Frontal cortex (tissue), 4 donors: Measurements from ENCODE around the gene SLCO3A1. TPM values are rescaled to one million over a fixed set of nuclear protein-coding genes. Genes with fewer than 3 reads are reported as not detected.
A peak's percentile ranks its signal among the peaks of the same experiment; 100 is the strongest.

Experiments
- DNase-seq, 2 donors: peaks; one replicate each; pipeline ENCODE4 v3.0.0; 2012; ENCODE audit warnings: low spot score in 2 of 2
- FAIRE-seq: peaks from 2 replicates; lab custom pipeline; 2012; peaks lifted over from hg19 to GRCh38; lab: Jason Lieb, UNC
- total RNA-seq: library from RNA; depleted of rRNA; stranded (reverse); fragments of >200 nt; gene quantifications from one replicate; pipeline ENCODE4 v1.2.3, GENCODE V29; 2014
- donor health status: control.
- donor health status: control.
- donor health status: control.

SLCO3A1 gene
- total RNA-seq, 1 donor from 2014 or later, result 9.8 TPM

DNA sequence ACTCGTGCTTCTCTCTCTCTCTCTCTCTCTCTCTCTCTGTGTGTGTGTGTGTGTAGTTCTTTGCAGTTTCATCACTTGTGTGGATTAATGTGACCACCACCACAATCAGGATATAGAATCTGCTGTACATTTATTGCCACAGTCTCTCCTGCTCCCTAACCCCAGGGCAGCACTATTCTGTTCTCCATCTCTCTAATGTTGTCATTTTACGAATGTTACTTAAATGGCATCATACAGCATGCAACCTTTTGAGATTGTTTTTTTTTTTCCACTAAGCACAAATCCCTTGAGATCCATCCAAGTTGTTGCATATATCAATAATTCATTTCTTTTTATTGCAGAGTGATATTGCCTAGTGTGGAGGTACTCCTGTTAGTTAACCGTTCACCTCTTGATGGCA lies 26.9 kb downstream of the SLCO3A1 start:
- no peak for FAIRE-seq
- DNase-seq, result no peak

DNA sequence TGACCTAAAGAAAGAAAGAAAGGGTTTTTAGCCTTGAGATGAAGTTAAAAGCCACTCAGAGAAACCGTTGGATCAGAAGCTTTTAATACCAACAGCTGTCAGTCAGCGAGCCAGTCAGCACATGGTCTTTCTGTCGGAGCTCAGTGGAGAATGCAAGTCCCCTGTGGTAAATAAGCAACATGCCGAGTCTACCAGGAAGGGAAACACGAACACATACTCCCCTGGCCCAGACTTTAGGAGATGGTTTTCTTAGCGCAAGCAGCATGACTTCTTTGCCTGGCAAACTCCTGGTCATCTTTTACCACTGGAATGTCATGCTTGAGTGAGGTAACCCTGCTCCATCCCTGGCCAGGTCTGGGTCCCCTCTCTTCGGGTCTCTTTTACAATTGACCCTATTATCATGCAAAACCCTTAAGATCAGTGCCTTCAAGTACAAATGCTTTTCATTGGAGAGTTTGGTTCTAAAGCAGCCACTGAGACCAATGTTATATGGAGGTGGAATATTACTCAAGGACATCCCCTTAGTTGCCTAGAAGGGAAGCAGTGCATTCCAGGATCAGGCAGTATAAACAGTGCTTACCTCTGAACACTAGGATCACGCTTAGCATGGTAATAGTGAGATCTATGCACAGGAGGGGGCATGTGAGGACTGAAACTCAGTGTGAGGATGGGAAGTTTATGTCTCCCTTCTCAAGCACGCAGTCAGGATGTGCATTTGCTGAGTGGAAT lies 28.2 kb downstream of the SLCO3A1 start:
- FAIRE-seq (no peak), DNase-seq (no peak)

DNA sequence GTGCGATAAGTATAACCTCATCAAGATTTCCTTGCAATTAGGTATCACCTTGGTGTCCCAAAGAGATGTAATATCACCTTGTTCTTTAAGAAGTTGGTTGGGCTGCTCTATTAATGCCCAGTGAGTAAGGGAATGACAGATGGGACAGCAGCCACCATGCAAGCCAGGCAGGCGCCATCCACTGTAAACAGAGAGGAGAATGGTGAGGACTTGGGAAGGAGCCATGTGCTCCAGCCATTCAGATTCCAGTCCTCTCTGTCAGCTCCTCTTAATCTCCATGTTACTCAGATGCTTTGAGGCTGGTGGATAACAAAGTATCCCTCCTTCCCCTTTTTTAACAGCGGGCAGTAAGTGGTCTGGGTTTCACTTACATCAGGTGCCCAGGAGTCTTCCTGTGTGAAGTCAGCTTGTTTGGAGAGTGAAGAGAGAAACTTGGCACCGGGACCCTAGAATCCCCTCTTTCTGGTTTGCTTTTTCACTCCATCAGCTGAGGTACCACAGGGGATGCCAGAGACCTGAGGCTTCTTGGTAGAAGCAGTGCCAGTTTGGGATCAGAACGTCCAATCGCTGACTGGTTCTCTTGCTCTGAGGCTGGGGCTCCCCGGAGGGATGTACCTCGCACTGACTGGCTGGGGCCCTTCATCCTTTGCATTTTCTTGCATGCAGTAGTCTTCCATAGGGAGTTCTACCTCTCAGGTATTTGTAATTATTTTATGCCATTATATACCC lies 29.5 kb downstream of the SLCO3A1 start:
- DNase-seq (no peak), FAIRE-seq (no peak)

DNA sequence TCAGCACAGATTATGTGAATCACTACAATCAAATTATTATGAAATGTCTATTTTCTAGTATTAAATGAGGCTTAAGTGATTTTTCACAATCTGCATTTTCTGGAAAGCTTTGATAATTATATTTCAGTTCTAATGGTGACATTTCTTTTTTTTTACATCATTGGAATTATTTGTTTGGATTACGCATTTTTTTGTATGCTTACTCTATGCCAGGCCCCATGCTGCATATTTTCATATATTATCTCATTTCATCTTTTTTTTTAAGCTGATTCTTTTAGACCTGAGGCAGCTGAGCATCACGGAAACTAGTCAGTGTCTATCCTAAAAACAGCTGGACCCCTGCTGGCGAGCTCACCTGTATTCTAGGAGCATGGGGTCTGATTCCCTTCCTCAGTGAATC lies 31.1 kb downstream of the SLCO3A1 start:
- no peak for FAIRE-seq
- no peak for DNase-seq

DNA sequence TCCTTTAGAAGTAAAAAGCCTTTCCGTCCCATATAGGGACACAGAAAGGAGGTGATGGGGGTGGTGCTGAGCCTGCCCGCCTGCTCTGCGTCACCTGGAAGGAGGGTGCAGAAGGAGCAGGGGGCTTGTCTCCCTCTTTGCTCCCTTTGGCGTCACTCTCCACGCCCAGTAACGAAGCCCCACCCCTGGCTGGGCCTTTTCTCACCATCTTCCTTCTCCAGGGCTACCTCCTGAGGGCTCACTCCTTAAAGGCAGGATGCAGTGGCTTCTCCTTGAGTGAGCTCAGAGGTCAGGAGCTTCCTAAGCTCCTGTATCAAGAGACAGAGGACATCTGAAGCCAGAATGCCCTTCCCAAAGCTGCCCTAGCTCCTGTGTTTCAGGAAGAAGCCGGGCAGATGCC lies 31.5 kb downstream of the SLCO3A1 start:
- DNase-seq (no peak), FAIRE-seq (no peak)

DNA sequence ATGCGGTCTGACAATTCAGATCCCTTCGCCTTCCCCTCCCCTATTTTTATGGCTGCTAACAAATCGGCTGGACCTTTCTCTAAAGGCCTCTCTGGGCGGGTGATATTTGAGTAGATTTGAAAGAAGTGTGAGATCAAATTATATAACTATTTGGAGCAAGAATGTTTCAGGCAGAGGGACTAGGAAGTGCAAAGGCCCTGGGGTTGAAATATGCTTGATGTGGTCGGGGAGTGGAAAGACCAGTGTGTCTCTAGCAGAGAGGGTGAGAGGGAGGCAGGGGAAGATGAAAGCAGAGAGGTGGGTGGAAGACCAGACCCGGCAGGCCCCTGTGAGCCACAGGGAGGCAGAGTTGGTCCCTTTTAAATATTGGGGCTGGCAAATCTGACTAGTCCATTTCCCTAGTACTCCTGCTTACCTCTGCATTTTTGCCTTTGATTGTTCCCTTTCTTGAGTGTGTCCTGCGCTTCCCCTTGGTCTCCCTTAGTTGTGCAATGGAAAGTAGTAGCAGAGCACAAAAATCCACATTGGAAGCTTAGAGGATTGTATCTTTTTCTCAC lies 32.3 kb downstream of the SLCO3A1 start:
- DNase-seq, result no peak
- FAIRE-seq, result no peak

DNA sequence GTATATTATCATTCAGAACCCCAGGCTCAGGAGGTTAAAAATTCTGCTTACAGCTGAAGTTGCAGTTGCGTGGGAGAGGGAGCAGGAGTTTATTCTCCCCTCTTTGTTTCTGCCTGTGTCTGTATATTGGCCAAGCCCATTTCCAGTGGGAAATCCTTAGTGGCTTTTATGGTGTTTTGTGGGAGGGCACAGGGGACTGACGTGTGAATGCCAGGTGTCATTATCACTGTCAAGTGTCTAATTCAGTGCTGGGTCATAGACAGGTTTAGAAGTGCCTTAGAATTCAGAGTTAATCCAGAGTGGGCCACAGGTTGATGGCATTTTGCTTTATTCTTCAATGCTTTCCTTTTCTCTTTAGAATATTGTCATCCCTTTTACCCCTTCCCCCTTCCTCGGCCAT lies 33.4 kb downstream of the SLCO3A1 start:
- DNase-seq (no peak), FAIRE-seq (no peak)

DNA sequence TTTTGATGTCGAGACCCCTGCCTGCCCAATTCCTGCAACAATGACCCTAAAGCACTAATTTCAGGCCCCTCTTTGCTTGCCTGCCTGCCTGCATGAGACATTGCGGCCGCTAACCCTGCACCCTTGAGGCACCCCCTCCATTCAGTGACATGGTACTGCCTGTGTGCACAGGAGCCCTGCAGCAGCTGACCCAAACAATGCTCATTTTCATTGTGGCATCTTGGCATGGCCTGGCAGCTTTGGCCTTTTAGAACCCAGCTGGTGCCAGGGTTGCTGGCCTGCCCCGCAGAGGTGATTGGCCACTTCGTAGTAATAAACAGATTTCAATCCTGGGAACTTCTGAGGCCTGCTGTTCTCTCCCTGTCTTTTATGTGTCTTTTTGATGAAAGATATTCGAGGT lies 33.8 kb downstream of the SLCO3A1 start:
- no peak for FAIRE-seq
- DNase-seq, result peak in 1 of 2 donors; percentile 35

DNA sequence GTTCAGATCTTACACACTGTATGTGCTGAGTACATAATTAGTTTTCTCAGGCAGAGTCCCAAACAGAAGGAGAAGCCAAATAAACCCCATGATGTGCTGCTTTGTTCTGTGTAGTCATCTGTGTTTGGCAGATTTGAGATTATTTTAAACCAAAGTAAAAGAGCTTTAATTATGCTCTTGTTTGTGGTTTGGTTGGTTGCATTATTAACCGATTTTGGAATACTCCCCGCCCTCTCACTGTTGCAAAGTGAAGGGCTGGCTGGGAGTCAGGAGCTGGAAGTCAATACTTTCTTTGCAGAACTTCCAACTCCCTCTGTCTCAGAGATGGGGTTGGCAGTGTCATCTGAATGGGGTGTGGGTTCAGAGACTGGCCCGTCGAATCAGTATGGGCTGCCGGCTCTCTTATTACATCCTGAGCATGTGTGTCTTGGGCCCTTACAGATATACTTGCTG lies 34.4 kb downstream of the SLCO3A1 start:
- DNase-seq, result no peak
- FAIRE-seq, result no peak

DNA sequence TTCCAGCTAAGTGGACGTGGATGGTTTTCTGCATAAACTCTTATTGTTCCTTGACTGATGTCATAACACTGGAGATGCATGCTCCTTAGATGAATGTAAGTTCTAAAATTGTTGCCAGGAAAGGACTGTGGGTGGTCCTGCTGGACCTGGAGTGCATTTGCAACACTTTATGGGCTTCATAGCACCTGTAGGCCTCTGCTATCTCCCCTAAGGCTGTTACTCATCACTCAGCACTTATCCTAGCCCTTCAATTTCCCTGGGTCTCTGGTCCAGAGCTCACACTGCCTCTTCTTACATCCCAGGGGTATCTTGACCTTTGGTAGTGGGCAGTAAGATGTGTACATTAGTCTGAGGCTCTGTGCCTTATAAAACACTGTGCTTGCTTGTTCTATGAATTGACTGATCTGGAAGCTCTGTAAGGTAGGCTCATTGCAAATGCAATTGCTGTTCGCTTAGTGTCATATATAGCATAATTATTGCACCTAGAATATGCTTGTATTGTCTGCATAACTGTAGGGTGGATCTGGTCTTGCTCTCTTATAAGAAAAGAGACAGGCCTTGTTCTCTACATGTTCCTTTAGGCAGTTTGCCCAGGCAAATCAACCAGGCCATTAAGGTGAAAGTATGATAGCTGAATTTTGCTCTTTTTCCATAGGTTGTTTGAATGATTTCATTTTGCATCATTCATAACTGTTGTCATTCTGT lies 35.8 kb downstream of the SLCO3A1 start:
- no peak for DNase-seq
- FAIRE-seq, result no peak

DNA sequence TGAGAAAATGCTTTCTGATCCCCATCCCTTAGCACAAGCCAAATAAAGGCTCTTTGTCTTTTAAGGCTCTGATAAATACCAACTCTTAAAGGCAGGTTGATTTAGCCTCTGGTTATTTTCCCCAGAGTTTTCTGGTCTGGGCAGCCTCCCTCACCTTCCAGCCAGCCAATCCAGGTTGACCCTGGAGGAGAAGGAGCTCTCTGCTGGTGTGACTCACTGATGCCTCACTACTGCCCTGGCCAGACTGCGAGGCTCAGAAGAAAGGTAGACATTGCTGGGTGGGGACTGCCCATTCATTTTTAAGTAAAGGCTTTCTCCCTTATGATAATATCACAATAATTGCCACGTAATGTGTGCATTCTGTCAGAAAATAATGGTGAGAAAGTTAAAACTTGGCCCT lies 37.1 kb downstream of the SLCO3A1 start:
- DNase-seq (no peak), FAIRE-seq (no peak)

DNA sequence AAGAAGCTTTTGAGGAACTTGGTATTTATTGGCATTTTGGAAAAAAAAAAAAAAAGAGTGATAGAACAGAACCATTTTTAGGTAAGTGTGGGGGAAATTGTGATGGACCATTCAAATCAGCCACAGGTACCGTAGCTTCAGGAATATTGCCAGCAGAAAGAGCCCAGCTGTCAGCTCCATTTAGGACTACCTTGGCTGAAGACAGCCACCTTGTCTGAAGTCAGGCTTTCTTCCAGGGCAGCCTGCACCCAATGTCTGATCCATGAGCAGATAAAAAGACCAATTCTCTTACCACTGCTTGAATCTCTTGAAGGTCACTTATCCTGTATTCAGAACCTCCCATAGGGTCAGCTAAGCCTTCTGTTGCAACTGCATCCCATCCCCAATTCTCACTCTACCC lies 37.6 kb downstream of the SLCO3A1 start:
- DNase-seq (no peak), FAIRE-seq (no peak)

DNA sequence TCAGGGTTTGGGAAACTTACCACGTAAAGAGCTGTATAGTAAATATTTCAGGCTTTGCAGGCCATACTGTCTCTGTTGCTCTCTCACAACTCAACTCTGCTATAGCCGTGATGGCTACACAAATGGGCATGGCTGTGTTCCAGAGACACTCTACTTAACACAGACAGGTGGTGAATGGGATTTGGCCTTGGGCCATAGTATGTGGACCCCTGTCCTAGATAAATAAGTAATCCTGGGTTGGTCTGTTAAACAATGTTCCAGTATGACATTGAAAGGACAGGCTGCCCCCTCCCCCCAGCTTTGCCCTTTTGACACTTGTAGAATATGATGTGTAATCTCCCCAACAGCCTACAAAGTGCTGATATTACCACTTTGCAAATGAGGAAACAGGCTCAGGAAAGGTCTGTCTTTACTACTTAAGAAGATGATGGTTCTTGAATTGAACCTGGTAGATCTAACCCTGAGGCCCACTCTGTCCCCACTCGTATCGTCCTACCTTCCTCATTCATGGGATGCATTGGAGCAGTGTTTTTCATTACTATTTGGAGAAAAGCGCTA lies 38.4 kb downstream of the SLCO3A1 start:
- no peak for DNase-seq
- FAIRE-seq, result no peak

DNA sequence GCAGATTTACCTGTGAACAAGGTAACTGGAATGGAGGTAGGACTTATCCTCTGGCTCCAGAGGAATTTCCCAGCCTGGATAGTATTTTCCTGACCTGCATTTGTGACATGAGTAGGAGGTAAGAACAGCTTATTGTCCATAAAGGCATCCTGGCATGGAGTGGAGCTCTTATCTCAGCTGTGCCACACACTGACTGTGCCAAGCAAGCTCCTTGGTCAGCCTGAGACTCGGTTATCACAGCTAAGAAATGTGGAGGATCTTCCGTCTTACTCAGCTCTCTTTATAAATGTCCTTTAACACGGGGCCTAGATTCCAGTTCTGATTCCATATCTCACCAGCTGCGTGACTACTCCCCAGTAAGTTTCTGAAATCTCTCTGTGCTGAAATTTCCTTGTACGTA lies 38.9 kb downstream of the SLCO3A1 start:
- FAIRE-seq (no peak), DNase-seq (no peak)

DNA sequence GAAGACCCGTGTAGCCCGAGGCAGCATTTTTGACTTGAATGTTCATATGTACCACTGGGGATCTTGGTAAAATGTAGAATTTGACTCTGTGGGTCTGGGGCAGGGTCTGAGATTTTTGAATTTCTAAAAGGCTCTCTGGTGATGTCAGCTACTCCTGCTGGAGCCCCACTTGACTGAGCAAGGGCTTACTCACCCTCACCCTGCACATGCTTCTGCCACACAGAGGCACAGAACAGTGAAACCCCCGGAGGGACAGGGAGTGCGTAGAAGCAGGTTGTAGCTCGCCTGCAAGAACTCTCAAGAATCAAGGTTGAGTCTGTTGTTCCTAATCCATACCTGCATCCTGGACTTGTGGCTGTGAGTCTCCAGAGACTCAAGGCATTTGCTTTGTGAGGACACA lies 41.1 kb downstream of the SLCO3A1 start:
- FAIRE-seq (no peak), DNase-seq (no peak)

DNA sequence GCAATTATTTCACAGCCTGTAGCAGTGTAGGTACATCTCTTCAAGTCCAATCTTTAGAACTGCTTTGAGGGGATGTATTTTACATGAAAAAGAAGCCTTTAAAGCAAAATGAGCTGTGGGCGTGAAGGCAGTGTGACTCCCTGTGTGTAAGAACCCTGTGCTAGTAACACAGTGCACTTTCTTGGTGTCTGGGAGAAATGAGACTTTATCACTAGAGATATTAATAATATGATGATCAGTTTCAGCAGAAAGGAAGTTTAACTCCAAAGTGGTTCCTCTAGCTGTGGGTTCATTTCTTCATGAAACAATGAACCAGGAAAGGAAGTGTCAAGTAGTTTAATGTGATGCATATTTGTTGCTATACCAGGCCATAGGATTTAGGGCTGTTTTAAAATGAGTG lies 41.5 kb downstream of the SLCO3A1 start:
- FAIRE-seq (no peak), DNase-seq (no peak)

DNA sequence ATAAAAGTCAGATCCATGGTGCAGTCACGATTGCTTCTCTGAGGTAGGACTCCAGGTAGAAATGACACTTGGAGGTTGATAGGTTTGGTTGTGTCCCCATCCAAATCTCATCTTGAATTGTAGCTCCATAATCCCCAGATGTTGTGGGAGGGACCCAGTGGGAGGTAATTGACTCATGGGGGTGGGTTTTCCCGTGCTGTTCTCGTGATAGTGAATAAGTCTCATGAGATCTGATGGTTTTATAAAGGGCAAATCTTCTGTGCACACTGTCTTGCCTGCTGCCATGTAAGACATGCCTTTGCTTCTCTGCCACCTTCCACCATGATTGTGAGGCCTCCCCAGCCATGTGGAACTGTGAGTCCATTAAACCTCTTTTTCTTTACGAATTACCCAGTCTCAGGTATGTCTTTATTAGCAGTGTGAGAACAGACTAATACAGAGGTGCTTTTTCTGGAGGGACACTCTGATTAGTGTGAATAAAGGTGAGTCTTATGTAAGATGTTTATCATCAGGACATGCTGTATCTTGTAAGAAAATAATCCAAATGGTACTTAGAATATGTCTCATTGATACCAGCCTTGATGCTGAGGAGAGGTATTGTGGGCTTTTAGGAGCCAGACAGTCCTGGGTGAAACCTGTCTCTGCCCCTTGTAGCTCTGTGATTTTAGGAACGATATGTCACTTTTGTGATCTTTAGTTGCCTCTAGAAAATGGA lies 43.0 kb downstream of the SLCO3A1 start:
- DNase-seq (no peak), FAIRE-seq (no peak)

DNA sequence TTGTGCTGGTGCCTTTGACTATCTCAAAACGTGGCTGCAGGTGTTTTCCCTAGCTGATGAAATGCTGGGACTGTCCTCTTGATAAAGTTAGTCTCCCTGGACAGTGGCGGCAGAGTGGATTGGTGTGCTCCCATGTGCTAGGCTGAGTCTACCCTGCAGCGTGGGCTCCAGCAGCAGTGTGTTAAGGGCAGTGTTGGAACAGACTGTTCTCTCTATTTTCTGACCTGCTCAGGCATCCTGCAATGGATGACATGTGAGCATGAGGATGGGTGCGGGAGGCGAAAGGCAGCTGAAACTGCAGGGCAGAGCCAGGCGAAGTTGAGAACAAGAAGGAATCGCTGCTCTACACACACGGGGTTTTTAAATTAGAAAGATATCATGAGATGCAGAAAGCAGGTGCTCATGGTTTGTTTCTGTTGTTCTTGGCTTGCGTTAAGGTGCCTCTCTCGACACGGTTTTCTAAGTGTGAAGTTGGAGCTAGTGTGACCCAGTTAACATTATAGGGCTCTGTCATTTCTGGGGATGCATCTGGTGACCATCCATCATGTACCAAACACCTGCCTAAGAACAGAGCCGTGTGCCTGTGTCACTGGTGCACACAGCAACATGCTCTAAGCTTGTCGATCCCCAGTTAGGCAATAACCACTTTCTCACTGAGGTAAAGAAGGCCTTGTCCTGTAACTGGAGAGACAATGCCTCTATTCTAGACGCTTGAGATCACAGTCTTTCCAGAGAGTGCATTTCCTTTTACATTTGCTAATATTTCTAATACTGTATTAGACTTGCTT lies 44.3 kb downstream of the SLCO3A1 start:
- no peak for DNase-seq
- no peak for FAIRE-seq

DNA sequence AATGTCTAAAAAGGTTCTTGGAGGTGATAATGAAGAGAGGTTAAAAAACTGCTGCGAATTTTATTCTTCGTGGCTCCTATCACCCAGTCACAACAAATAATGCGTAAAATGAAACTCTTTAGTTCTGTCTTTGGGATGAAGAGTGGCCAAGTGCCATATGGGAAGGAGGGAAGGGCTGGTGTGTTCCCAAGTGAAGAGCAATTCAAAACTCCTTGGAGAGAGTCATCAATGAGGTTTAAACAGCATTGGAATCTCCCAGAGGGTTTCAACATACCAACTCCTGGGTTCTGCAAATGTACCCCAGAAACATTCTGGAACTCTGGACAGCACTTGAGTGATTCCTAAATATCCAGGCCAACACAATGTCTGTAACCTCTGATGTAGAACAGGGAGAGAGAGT lies 45.3 kb downstream of the SLCO3A1 start:
- no peak for FAIRE-seq
- DNase-seq, result no peak
